Lower leg skin (tissue), 3 donors: ENCODE measurements around the gene RUNDC3A.

Experiments
- POLR2A ChIP-seq, 2 donors: fragments of 450-650 bp; IDR thresholded peaks; one replicate each; pipeline ENCODE4 v1.6.1; 2016 to 2017; ENCODE audit warnings: antibody characterized with exemption in 2 of 2, mild to moderate bottlenecking in 1 of 2, moderate library complexity in 1 of 2
- TF ChIP-seq, protein P1 (sequence below), 3 donors: fragments of 450-650 bp; IDR thresholded peaks; one replicate each; pipeline ENCODE4 v1.5.1; 2016; ENCODE audit warnings: antibody characterized with exemption in 3 of 3, mild to moderate bottlenecking in 3 of 3, moderate library complexity in 2 of 3

DNA sequence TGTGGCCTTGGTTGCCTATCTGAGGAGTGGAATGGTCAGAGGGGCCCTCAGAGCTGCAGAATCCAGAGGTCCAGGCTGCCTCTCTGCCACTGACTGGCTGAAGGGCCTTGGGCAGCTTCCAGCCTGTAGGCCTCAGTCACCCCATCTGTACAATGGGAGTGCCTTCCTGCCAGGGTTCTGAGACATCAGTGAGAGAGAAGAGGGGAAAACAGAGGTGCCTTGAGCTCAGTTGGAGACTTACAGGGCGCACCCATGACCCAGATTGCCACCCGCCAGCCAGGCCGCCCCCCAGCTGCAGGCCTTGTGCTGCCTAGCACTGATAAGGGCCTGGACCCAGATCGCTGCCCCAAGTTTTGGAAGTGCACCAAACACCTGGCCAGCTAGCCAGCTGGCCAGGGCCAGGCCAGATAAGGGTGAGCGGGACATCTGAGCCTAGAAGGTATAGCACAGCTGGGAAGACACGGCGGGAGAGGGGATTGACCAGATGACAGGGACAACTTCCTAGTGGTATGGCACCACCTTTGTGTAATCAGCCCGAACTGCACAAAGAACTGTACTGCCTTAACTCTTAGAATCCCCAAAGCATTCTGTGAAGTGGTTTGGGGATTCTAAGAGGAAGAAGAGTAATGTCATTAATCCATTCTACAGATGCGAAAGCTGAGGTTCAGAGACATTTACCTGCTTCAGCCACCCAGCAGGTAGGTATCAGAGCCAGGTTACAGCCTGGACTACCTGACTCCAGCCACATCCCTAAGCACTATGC, 41.8 kb upstream of the RUNDC3A start:
- no peak for TF ChIP-seq POLR2A (IDR thresholded peaks at IDR 0.05)
- TF ChIP-seq, protein P1, sequence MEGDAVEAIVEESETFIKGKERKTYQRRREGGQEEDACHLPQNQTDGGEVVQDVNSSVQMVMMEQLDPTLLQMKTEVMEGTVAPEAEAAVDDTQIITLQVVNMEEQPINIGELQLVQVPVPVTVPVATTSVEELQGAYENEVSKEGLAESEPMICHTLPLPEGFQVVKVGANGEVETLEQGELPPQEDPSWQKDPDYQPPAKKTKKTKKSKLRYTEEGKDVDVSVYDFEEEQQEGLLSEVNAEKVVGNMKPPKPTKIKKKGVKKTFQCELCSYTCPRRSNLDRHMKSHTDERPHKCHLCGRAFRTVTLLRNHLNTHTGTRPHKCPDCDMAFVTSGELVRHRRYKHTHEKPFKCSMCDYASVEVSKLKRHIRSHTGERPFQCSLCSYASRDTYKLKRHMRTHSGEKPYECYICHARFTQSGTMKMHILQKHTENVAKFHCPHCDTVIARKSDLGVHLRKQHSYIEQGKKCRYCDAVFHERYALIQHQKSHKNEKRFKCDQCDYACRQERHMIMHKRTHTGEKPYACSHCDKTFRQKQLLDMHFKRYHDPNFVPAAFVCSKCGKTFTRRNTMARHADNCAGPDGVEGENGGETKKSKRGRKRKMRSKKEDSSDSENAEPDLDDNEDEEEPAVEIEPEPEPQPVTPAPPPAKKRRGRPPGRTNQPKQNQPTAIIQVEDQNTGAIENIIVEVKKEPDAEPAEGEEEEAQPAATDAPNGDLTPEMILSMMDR (IDR thresholded peaks at IDR 0.05): no peak
